Esophagus squamous epithelium (tissue), 4 donors: ENCODE data around the gene CACFD1.

Experiments used
- POLR2A ChIP-seq, 4 donors: fragments of 450-650 bp; IDR thresholded peaks; one replicate each; pipeline ENCODE4 v1.6.1; 2017; ENCODE audit warnings: antibody characterized with exemption in 4 of 4, mild to moderate bottlenecking in 4 of 4, moderate library complexity in 3 of 4
- TF ChIP-seq, protein P1 (sequence below), 6 experiments: fragments of 450-650 bp in 4 of 6; fragments of 200-600 bp in 2 of 6; sonication (generic) in 2 of 6; IDR thresholded peaks; one replicate each; pipeline ENCODE4 v1.5.1; 2016 to 2019; ENCODE audit warnings: antibody characterized with exemption in 6 of 6, mild to moderate bottlenecking in 4 of 6, moderate library complexity in 4 of 6

- TF ChIP-seq, protein P1, sequence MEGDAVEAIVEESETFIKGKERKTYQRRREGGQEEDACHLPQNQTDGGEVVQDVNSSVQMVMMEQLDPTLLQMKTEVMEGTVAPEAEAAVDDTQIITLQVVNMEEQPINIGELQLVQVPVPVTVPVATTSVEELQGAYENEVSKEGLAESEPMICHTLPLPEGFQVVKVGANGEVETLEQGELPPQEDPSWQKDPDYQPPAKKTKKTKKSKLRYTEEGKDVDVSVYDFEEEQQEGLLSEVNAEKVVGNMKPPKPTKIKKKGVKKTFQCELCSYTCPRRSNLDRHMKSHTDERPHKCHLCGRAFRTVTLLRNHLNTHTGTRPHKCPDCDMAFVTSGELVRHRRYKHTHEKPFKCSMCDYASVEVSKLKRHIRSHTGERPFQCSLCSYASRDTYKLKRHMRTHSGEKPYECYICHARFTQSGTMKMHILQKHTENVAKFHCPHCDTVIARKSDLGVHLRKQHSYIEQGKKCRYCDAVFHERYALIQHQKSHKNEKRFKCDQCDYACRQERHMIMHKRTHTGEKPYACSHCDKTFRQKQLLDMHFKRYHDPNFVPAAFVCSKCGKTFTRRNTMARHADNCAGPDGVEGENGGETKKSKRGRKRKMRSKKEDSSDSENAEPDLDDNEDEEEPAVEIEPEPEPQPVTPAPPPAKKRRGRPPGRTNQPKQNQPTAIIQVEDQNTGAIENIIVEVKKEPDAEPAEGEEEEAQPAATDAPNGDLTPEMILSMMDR (IDR thresholded peaks at IDR 0.05), result no peak
- TF ChIP-seq POLR2A (IDR thresholded peaks at IDR 0.05), result no peak
Measured at GRCh38 chr9:133440874-133441273, 18.9 kb upstream of the CACFD1 start.
